GM23338 (cell line): ENCODE results near the gene C19orf47.

ENCODE experiments used
- CREB1 ChIP-seq: fragments of 250-450 bp; sonication (Bioruptor Pico); IDR thresholded peaks from 2 replicates; pipeline ENCODE4 v1.5.0; 2020; ENCODE audit warnings: low read depth, mild to moderate bottlenecking, moderate library complexity
- EZH2 ChIP-seq: fragments of 200-600 bp; sonication (generic); IDR thresholded peaks from one replicate; pipeline ENCODE4 v1.8.0; 2017; ENCODE audit warnings: antibody characterized with exemption, mild to moderate bottlenecking, low read depth; ENCODE audit not compliant: unreplicated experiment
- EZH2phosphoT487 ChIP-seq: fragments of 200-600 bp; sonication (generic); IDR thresholded peaks from one replicate; pipeline ENCODE4 v1.8.1; 2018; ENCODE audit warnings: antibody characterized with exemption; ENCODE audit not compliant: unreplicated experiment
- JUNB ChIP-seq: IDR thresholded peaks from one replicate; pipeline ENCODE4 v1.6.1; 2016; ENCODE audit warnings: antibody characterized with exemption; ENCODE audit not compliant: unreplicated experiment
- NANOG ChIP-seq: IDR thresholded peaks from 2 replicates; pipeline ENCODE4 v1.6.1; 2016; ENCODE audit warnings: antibody characterized with exemption, borderline replicate concordance
- POLR2AphosphoS5 ChIP-seq: IDR thresholded peaks from 2 replicates; pipeline ENCODE4 v1.6.1; 2016; ENCODE audit warnings: antibody characterized with exemption, low read depth
- STAT1 ChIP-seq: IDR thresholded peaks from one replicate; pipeline ENCODE4 v1.6.1; 2016; ENCODE audit warnings: antibody characterized with exemption; ENCODE audit not compliant: unreplicated experiment
- ZNF331 ChIP-seq: fragments of 250-450 bp; sonication (Bioruptor Pico); IDR thresholded peaks from 2 replicates; pipeline ENCODE4 v1.5.0; 2020; ENCODE audit warnings: low read depth, mild to moderate bottlenecking, moderate library complexity
- TF ChIP-seq, protein P1 (sequence below), 2 experiments: fragments of 200-600 bp in 1 of 2; sonication (generic) in 1 of 2; conservative IDR thresholded peaks; 2 replicates each; pipeline versions ENCODE4 v1.5.1 to v1.6.1; 2016 to 2017; ENCODE audit warnings: antibody characterized with exemption in 2 of 2, low read depth in 2 of 2, mild to moderate bottlenecking in 2 of 2, moderate library complexity in 1 of 2
- TF ChIP-seq, protein P2 (sequence below): IDR thresholded peaks from one replicate; pipeline ENCODE4 v1.6.1; 2018; ENCODE audit warnings: antibody characterized with exemption; ENCODE audit not compliant: unreplicated experiment
- TF ChIP-seq, protein P3 (sequence below): IDR thresholded peaks from 2 replicates; pipeline ENCODE4 v1.6.1; 2016; ENCODE audit warnings: antibody characterized with exemption

DNA sequence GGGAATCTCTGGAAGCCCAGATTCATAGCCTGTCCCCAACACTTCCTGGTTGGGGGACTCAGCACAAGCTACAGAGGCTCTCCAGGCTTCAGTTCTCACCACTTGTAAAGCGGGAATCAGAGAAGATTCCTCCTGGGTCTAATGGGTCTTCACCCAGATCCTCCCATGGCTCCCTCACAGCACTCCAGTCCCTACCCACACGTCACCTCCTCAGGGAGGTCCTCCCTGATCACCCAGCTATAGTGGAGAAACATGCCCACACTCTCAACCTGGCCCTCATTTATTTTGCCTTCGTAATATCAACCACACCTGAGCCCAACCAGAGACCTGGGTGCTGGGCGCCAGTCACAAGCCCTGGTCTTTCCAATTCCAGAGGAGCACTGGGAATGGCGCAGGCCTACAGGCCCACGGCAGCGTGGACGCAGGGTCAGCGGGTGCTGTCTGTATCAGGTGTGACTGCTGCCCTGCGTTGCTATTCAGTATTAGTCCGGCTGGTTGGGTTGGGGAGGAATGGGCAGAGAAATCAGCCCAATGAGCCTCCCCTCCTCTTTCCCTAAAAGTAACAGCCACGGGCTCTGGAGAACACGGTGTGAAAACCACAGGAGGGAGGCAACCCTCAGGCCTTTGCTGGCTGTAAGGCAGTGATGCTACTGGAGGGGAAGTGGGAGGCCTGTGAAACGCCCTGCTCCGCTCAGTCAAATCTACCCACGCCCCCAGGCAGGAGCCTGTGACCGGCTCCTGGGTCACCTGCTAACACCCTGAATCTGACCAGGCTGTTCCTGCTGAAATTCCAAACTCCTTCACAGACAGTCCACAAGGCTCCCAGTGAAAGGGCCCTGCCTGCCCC is 68.2 kb downstream of the C19orf47 start:
- TF ChIP-seq EZH2phosphoT487 (no peak), POLR2AphosphoS5 (no peak), JUNB (no peak), EZH2 (no peak), CREB1 (no peak), NANOG (no peak), STAT1 (no peak), ZNF331 (no peak)
- TF ChIP-seq, protein P1, sequence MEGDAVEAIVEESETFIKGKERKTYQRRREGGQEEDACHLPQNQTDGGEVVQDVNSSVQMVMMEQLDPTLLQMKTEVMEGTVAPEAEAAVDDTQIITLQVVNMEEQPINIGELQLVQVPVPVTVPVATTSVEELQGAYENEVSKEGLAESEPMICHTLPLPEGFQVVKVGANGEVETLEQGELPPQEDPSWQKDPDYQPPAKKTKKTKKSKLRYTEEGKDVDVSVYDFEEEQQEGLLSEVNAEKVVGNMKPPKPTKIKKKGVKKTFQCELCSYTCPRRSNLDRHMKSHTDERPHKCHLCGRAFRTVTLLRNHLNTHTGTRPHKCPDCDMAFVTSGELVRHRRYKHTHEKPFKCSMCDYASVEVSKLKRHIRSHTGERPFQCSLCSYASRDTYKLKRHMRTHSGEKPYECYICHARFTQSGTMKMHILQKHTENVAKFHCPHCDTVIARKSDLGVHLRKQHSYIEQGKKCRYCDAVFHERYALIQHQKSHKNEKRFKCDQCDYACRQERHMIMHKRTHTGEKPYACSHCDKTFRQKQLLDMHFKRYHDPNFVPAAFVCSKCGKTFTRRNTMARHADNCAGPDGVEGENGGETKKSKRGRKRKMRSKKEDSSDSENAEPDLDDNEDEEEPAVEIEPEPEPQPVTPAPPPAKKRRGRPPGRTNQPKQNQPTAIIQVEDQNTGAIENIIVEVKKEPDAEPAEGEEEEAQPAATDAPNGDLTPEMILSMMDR (conservative IDR thresholded peaks at IDR 0.05; ENCODE audit: low read depth in 2 of 2) = no peak
- TF ChIP-seq, protein P2, sequence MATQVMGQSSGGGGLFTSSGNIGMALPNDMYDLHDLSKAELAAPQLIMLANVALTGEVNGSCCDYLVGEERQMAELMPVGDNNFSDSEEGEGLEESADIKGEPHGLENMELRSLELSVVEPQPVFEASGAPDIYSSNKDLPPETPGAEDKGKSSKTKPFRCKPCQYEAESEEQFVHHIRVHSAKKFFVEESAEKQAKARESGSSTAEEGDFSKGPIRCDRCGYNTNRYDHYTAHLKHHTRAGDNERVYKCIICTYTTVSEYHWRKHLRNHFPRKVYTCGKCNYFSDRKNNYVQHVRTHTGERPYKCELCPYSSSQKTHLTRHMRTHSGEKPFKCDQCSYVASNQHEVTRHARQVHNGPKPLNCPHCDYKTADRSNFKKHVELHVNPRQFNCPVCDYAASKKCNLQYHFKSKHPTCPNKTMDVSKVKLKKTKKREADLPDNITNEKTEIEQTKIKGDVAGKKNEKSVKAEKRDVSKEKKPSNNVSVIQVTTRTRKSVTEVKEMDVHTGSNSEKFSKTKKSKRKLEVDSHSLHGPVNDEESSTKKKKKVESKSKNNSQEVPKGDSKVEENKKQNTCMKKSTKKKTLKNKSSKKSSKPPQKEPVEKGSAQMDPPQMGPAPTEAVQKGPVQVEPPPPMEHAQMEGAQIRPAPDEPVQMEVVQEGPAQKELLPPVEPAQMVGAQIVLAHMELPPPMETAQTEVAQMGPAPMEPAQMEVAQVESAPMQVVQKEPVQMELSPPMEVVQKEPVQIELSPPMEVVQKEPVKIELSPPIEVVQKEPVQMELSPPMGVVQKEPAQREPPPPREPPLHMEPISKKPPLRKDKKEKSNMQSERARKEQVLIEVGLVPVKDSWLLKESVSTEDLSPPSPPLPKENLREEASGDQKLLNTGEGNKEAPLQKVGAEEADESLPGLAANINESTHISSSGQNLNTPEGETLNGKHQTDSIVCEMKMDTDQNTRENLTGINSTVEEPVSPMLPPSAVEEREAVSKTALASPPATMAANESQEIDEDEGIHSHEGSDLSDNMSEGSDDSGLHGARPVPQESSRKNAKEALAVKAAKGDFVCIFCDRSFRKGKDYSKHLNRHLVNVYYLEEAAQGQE = no peak
- TF ChIP-seq, protein P3, sequence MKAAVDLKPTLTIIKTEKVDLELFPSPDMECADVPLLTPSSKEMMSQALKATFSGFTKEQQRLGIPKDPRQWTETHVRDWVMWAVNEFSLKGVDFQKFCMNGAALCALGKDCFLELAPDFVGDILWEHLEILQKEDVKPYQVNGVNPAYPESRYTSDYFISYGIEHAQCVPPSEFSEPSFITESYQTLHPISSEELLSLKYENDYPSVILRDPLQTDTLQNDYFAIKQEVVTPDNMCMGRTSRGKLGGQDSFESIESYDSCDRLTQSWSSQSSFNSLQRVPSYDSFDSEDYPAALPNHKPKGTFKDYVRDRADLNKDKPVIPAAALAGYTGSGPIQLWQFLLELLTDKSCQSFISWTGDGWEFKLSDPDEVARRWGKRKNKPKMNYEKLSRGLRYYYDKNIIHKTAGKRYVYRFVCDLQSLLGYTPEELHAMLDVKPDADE = no peak
